Pancreas (tissue), 10 donors: ENCODE data around the gene ASIC2. TPM values are rescaled to one million over a fixed set of nuclear protein-coding genes. Genes with fewer than 3 reads are reported as not detected.

ENCODE experiments used
- ATAC-seq, 4 donors: fragments of 200-7000 bp; cut with Tn5 transposase; one replicate each; pipeline versions ENCODE4 v1.8.0 to v1.9.1; 2020; ENCODE audit warnings: mild to moderate bottlenecking in 4 of 4, moderate library complexity in 4 of 4
- DNase-seq, 6 donors: peaks; one replicate each; pipeline ENCODE4 v3.0.0-alpha.2; 2020
- FAIRE-seq: peaks from 2 replicates; lab custom pipeline; 2012; peaks lifted over from hg19 to GRCh38; lab: Jason Lieb, UNC
- H3K27ac ChIP-seq, 4 donors: fragments of 200-600 bp; sonication (generic); 1 replicate in 3 of 4; 2 replicates in 1 of 4; pipeline versions ENCODE4 v1.5.0 to v1.8.0; 2020
- H3K27me3 ChIP-seq, 4 donors: fragments of 200-600 bp; one replicate each; pipeline ENCODE4 v1.8.0; 2021
- H3K36me3 ChIP-seq, 3 donors: fragments of 200-600 bp; sonication (generic) in 1 of 3; one replicate each; pipeline versions ENCODE4 v1.5.0 to v1.8.0; 2020 to 2021
- H3K4me1 ChIP-seq, 3 donors: fragments of 200-600 bp; one replicate each; pipeline ENCODE4 v1.8.0; 2021
- H3K4me3 ChIP-seq, 4 donors: fragments of 200-600 bp; sonication (generic) in 2 of 4; one replicate each; pipeline versions ENCODE4 v1.5.0 to v1.8.0; 2020 to 2021
- H3K9me3 ChIP-seq, 4 donors: fragments of 200-600 bp; one replicate each; pipeline ENCODE4 v1.8.0; 2021
- CTCF ChIP-seq, 4 donors: fragments of 200-600 bp; sonication (generic) in 3 of 4; IDR thresholded peaks; one replicate each; pipeline versions ENCODE4 v1.5.0 to v1.8.0; 2021; ENCODE audit warnings: antibody characterized with exemption in 4 of 4
- WGBS, 2 donors: extraction: QIAGEN DNeasy Blood & Tissue Kit; methylation state at CpG; one replicate each; pipeline ENCODE4 v1.1.7; 2013; 5-methylcytosine and 5-hydroxymethylcytosine counted together
- intact Hi-C, 3 donors: fragments of 100-400 bp; cut with DNase I; formaldehyde crosslinking; loops; one replicate each; pipeline versions ENCODE4 v1.11.1 to v1.14.2; 2022
- polyA plus RNA-seq, 2 donors: library from polyadenylated mRNA; stranded (reverse); fragments of 200-250 nt; gene quantifications; one replicate each; pipeline ENCODE4 v1.2.3, GENCODE V29; 2013
- total RNA-seq, 6 donors: library from RNA; stranded (reverse); fragmentation: NEBNext Ultra II Directional in 4 of 6; extraction: Animal tissue kit (Norgen Biotek cat#: 25700) in 4 of 6; gene quantifications; one replicate each; pipeline versions ENCODE4 v1.2.1 to v1.2.4, GENCODE V29; 2021 to 2023
- donor health status: healthy with polysubstance abuse.
- donor health status: DM: no; HTN: no; CAD: no; lungs with moderate emphysema.
- donor health status: DM: no; HTN: no; CAD: no.
- donor health status: control.
- donor health status: control.
- donor health status: Bipolar disorder and iron deficiency.
- donor health status: DM: yes; HTN: yes; CAD: no.
- donor health status: DM: no; HTN: no; CAD: no.
- donor health status: DM: no; HTN: no; CAD: no.
- donor health status: DM: yes; HTN: yes; CAD: no.

The ASIC2 gene
- total and polyA plus RNA-seq, 8 donors = 0.09 to 0.14 (median 0.09) TPM; not detected in 5

GRCh38 chr17:33109336-33110072 lies 183.6 kb downstream of the ASIC2 start:
- TF ChIP-seq CTCF (IDR thresholded peaks at IDR 0.05) = no peak
- intact Hi-C loops = no loop called here
- ATAC-seq = no peak
- Histone ChIP-seq H3K27me3 (no peaks in the 10 kb centered on the region), H3K9me3 (no peaks in the 10 kb centered on the region), H3K4me1 (no peaks in the 10 kb centered on the region), H3K36me3 (no peaks in the 10 kb centered on the region), H3K4me3 (no peak overlapping the region), H3K27ac (no peak overlapping the region)
- 51 to 52% methylated on average over 5 of the region's 5 CpGs for WGBS, 2 donors
- no peak for DNase-seq
- no peak for FAIRE-seq

- no peak for ATAC-seq
- no peak for FAIRE-seq
- H3K27ac ChIP-seq = no peak overlapping the region
- no peaks in the 10 kb centered on the region for H3K36me3 ChIP-seq
- no peaks in the 10 kb centered on the region for H3K9me3 ChIP-seq
- DNase-seq = no peak
- no peak overlapping the region for H3K4me3 ChIP-seq
- H3K27me3 ChIP-seq = no peaks in the 10 kb centered on the region
- intact Hi-C loops = no loop called here
- no peaks in the 10 kb centered on the region for H3K4me1 ChIP-seq
- WGBS, 2 donors = 49 to 50% methylated on average over 6 of the region's 6 CpGs
- TF ChIP-seq CTCF (IDR thresholded peaks at IDR 0.05) = no peak
Observed at GRCh38 chr17:33106525-33107165, 186.4 kb downstream of the ASIC2 start.

DNA sequence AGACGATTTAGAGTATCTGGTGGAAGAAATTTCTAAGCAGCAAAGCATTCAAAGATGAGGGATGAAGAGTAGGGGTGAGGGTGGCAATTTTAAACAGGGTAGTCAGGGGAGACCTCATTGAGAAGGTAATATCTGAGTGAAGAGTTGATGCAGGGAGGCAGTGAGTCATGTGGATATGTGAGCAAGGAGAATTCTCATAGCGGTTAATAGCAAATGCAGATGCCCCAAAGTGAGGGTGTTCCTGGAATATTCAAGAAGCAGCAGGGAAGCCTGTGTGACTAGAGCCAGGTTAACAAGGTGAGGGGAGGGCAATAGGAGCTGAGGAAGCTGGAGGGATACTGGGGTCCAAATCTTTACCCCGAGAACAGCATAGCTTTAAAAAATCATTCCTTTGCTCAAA lies 187.2 kb downstream of the ASIC2 start:
- H3K4me1 ChIP-seq = no peaks in the 10 kb centered on the region
- H3K9me3 ChIP-seq = no peaks in the 10 kb centered on the region
- intact Hi-C loops = no loop called here
- H3K4me3 ChIP-seq = no peak overlapping the region
- ATAC-seq = no peak
- FAIRE-seq = no peak
- DNase-seq = no peak
- no peak overlapping the region for H3K27ac ChIP-seq
- TF ChIP-seq CTCF (IDR thresholded peaks at IDR 0.05) = no peak
- H3K27me3 ChIP-seq = no peaks in the 10 kb centered on the region
- WGBS, 2 donors = 42 to 70% methylated on average over 3 of the region's 3 CpGs
- no peaks in the 10 kb centered on the region for H3K36me3 ChIP-seq

GRCh38 chr17:33099906-33100305 lies 193.2 kb downstream of the ASIC2 start:
- 53 to 69% methylated on average over 2 of the region's 2 CpGs for WGBS, 2 donors
- DNase-seq = no peak
- ATAC-seq = no peak
- H3K4me3 ChIP-seq = no peak overlapping the region
- H3K27me3 ChIP-seq = peaks cover 0 to 3% (median 0%) of the 10 kb centered on the region in 4 donors
- H3K4me1 ChIP-seq = no peaks in the 10 kb centered on the region
- no peak overlapping the region for H3K27ac ChIP-seq
- TF ChIP-seq CTCF (IDR thresholded peaks at IDR 0.05) = no peak
- intact Hi-C loops = no loop called here
- H3K36me3 ChIP-seq = no peaks in the 10 kb centered on the region
- FAIRE-seq = no peak
- no peaks in the 10 kb centered on the region for H3K9me3 ChIP-seq

GRCh38 chr17:33099252-33099651 lies 193.8 kb downstream of the ASIC2 start:
- no peak overlapping the region for H3K27ac ChIP-seq
- DNase-seq (no peak), FAIRE-seq (no peak), ATAC-seq (no peak)
- H3K27me3 ChIP-seq = peaks cover 0 to 6% (median 0%) of the 10 kb centered on the region in 4 donors
- 74 to 75% methylated on average over 6 of the region's 6 CpGs for WGBS, 2 donors
- intact Hi-C loops = no loop called here
- H3K4me1 ChIP-seq = no peaks in the 10 kb centered on the region
- no peak for TF ChIP-seq CTCF (IDR thresholded peaks at IDR 0.05)
- no peak overlapping the region for H3K4me3 ChIP-seq
- H3K36me3 ChIP-seq = no peaks in the 10 kb centered on the region
- H3K9me3 ChIP-seq = no peaks in the 10 kb centered on the region
